HEK293 (cell line): ENCODE measurements around the gene WRNIP1.
"Not testable (repeated sequence)": the region's sequence is repeated elsewhere in the genome, so short reads cannot be mapped to it uniquely, and the experiment has no call there.

Experiments used
- ZNF133 ChIP-seq: fragments of 450-650 bp; formaldehyde crosslinking; IDR thresholded peaks from 2 replicates; pipeline ENCODE4 v1.5.1; 2016; ENCODE audit warnings: missing biosample characterization, missing genetic modification characterization
- ZNF175 ChIP-seq: fragments of 450-650 bp; formaldehyde crosslinking; IDR thresholded peaks from 2 replicates; pipeline ENCODE4 v1.5.1; 2016; ENCODE audit warnings: missing biosample characterization, missing genetic modification characterization
- ZNF223 ChIP-seq: fragments of 450-650 bp; formaldehyde crosslinking; IDR thresholded peaks from 2 replicates; pipeline ENCODE4 v1.5.1; 2016; ENCODE audit warnings: missing biosample characterization, missing genetic modification characterization
- ZNF335 ChIP-seq: fragments of 450-650 bp; formaldehyde crosslinking; conservative IDR thresholded peaks from 2 replicates; pipeline ENCODE4 v1.5.1; 2016; ENCODE audit warnings: missing biosample characterization, missing genetic modification characterization
- ZNF701 ChIP-seq: fragments of 450-650 bp; formaldehyde crosslinking; IDR thresholded peaks from 2 replicates; pipeline ENCODE4 v1.5.1; 2016; ENCODE audit warnings: missing biosample characterization, missing genetic modification characterization
- TF ChIP-seq, protein P1 (sequence below): fragments of 450-650 bp; formaldehyde crosslinking; IDR thresholded peaks from 2 replicates; pipeline ENCODE4 v1.5.1; 2016; ENCODE audit warnings: missing biosample characterization, missing genetic modification characterization
- TF ChIP-seq, protein P2 (sequence below): fragments of 450-650 bp; formaldehyde crosslinking; IDR thresholded peaks from 2 replicates; pipeline ENCODE4 v1.5.1; 2016; ENCODE audit warnings: missing biosample characterization, missing genetic modification characterization
- TF ChIP-seq, protein P3 (sequence below): fragments of 450-650 bp; formaldehyde crosslinking; IDR thresholded peaks from 2 replicates; pipeline ENCODE4 v1.5.1; 2017; ENCODE audit warnings: missing biosample characterization, missing genetic modification characterization

DNA sequence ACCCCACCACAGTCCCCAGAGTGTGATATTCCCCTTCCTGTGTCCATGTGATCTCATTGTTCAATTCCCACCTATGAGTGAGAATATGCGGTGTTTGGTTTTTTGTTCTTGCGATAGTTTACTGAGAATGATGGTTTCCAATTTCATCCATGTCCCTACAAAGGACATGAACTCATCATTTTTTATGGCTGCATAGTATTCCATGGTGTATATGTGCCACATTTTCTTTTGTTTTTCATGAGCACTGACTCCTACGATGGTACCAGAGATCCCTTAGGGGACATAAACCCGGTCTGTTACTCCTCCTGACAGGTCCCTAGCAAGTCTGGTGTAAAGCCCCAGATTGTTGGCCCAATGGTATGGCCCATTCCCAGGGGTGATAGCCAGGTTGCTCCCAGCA, 36.5 kb downstream of the WRNIP1 start:
- not testable (repeated sequence) for TF ChIP-seq ZNF133, ZNF223, ZNF175, ZNF701, ZNF335 (tag by site-specific recombination)
- TF ChIP-seq, protein P1, sequence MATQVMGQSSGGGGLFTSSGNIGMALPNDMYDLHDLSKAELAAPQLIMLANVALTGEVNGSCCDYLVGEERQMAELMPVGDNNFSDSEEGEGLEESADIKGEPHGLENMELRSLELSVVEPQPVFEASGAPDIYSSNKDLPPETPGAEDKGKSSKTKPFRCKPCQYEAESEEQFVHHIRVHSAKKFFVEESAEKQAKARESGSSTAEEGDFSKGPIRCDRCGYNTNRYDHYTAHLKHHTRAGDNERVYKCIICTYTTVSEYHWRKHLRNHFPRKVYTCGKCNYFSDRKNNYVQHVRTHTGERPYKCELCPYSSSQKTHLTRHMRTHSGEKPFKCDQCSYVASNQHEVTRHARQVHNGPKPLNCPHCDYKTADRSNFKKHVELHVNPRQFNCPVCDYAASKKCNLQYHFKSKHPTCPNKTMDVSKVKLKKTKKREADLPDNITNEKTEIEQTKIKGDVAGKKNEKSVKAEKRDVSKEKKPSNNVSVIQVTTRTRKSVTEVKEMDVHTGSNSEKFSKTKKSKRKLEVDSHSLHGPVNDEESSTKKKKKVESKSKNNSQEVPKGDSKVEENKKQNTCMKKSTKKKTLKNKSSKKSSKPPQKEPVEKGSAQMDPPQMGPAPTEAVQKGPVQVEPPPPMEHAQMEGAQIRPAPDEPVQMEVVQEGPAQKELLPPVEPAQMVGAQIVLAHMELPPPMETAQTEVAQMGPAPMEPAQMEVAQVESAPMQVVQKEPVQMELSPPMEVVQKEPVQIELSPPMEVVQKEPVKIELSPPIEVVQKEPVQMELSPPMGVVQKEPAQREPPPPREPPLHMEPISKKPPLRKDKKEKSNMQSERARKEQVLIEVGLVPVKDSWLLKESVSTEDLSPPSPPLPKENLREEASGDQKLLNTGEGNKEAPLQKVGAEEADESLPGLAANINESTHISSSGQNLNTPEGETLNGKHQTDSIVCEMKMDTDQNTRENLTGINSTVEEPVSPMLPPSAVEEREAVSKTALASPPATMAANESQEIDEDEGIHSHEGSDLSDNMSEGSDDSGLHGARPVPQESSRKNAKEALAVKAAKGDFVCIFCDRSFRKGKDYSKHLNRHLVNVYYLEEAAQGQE (tag by site-specific recombination) = not testable (repeated sequence)
- TF ChIP-seq, protein P2, sequence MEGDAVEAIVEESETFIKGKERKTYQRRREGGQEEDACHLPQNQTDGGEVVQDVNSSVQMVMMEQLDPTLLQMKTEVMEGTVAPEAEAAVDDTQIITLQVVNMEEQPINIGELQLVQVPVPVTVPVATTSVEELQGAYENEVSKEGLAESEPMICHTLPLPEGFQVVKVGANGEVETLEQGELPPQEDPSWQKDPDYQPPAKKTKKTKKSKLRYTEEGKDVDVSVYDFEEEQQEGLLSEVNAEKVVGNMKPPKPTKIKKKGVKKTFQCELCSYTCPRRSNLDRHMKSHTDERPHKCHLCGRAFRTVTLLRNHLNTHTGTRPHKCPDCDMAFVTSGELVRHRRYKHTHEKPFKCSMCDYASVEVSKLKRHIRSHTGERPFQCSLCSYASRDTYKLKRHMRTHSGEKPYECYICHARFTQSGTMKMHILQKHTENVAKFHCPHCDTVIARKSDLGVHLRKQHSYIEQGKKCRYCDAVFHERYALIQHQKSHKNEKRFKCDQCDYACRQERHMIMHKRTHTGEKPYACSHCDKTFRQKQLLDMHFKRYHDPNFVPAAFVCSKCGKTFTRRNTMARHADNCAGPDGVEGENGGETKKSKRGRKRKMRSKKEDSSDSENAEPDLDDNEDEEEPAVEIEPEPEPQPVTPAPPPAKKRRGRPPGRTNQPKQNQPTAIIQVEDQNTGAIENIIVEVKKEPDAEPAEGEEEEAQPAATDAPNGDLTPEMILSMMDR = not testable (repeated sequence)
- TF ChIP-seq, protein P3, sequence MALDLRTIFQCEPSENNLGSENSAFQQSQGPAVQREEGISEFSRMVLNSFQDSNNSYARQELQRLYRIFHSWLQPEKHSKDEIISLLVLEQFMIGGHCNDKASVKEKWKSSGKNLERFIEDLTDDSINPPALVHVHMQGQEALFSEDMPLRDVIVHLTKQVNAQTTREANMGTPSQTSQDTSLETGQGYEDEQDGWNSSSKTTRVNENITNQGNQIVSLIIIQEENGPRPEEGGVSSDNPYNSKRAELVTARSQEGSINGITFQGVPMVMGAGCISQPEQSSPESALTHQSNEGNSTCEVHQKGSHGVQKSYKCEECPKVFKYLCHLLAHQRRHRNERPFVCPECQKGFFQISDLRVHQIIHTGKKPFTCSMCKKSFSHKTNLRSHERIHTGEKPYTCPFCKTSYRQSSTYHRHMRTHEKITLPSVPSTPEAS (tag by site-specific recombination) = not testable (repeated sequence)
